Body of pancreas (tissue), 4 donors: Measurements from ENCODE around the gene TMPRSS2. TPM values are rescaled to one million over a fixed set of nuclear protein-coding genes. Genes with fewer than 3 reads are reported as not detected.

Experiments used
- ATAC-seq: fragments of 150-250 bp; one replicate; pipeline ENCODE4 v1.9.1; 2016
- DNase-seq, 4 donors: peaks; one replicate each; pipeline ENCODE4 v3.0.0-alpha.2; 2019
- H3K27ac ChIP-seq, 4 donors: fragments of 200-600 bp; sonication (generic); 1 replicate in 3 of 4; 2 replicates in 1 of 4; pipeline versions ENCODE4 v1.5.1 to v1.6.1; 2016 to 2019; ENCODE audit warnings: mild to moderate bottlenecking in 1 of 4, mixed read lengths in 1 of 4, moderate library complexity in 1 of 4
- H3K27me3 ChIP-seq, 2 donors: fragments of 200-600 bp; sonication (generic); one replicate each; pipeline ENCODE4 v1.6.0; 2016; ENCODE audit warnings: mild to moderate bottlenecking in 1 of 2
- H3K36me3 ChIP-seq, 2 donors: fragments of 200-600 bp; sonication (generic); replicated peaks in 1 of 2; 2 replicates each; pipeline ENCODE4 v1.5.1; 2016; ENCODE audit warnings: low read depth in 2 of 2; ENCODE audit not compliant: insufficient read depth in 1 of 2
- H3K4me1 ChIP-seq: fragments of 200-600 bp; sonication (generic); one replicate; pipeline ENCODE4 v1.6.0; 2016
- H3K4me3 ChIP-seq, 2 donors: fragments of 200-600 bp; sonication (generic); 1 replicate in 1 of 2; 2 replicates in 1 of 2; pipeline ENCODE4 v1.5.1; 2016 to 2019
- H3K9me3 ChIP-seq, 3 donors: fragments of 200-600 bp; sonication (generic); 1 replicate in 2 of 3; 2 replicates in 1 of 3; pipeline ENCODE4 v1.5.1; 2016
- POLR2A ChIP-seq, 3 donors: fragments of 450-650 bp; IDR thresholded peaks; one replicate each; pipeline ENCODE4 v1.6.1; 2016; ENCODE audit warnings: antibody characterized with exemption in 3 of 3, mild to moderate bottlenecking in 2 of 3
- WGBS, 2 donors: methylation state at CpG; one replicate each; pipeline ENCODE4 v1.1.5; 2017; 5-methylcytosine and 5-hydroxymethylcytosine counted together
- intact Hi-C: fragments of 100-400 bp; cut with DNase I; formaldehyde crosslinking; loops from one replicate; pipeline ENCODE4 v1.15.1; 2023
- total RNA-seq, 2 donors: library from RNA; depleted of rRNA; stranded (reverse); fragments of >200 nt; gene quantifications; one replicate each; pipeline ENCODE4 v1.1.0, GENCODE V29; 2016
- TF ChIP-seq, protein P1 (sequence below), 7 experiments: fragments of 450-650 bp in 4 of 7; fragments of 200-600 bp in 3 of 7; sonication (generic) in 3 of 7; IDR thresholded peaks; one replicate each; pipeline ENCODE4 v1.5.1; 2016 to 2019; ENCODE audit warnings: antibody characterized with exemption in 7 of 7

Gene TMPRSS2
- total RNA-seq, 2 donors from 2014 or later, result 45.7 to 60.3 TPM

DNA sequence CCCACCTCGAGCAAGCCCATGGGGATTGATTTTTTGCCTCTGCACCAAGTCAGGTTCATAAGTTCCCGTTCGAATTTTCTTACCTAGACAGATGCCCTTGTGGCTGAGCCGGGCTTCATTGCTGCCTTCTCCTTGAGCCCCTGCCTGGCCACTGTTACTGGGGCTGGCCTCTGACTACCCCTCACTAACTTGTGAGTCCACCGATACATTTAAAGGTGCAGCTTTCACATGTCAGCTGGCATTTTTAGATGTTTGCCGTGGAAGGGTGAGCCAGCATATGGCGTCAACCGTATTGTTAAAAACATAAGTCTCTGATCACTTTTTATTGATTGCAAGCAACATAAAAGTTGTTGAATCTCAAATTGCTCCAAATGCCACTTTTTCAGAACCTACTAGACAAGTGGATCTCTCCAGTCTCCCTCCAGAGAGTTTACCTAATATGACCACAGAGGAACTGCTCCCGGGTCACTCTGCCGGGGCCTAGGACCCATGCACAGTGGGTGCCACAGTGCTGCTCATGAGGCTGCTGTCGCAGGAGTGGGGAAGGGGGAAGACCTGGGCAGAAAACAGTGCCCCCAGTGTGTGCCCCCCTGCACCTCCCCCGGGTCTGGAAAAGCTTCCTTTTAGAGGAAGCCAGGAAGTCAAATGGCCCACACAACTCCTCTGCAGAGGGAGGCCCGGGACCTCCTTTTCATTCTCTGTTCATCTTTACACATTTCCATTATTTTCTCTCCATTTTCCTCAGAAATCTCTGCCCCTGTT lies 63.1 kb downstream of the TMPRSS2 start:
- no peak for TF ChIP-seq POLR2A (IDR thresholded peaks at IDR 0.05)
- TF ChIP-seq, protein P1, sequence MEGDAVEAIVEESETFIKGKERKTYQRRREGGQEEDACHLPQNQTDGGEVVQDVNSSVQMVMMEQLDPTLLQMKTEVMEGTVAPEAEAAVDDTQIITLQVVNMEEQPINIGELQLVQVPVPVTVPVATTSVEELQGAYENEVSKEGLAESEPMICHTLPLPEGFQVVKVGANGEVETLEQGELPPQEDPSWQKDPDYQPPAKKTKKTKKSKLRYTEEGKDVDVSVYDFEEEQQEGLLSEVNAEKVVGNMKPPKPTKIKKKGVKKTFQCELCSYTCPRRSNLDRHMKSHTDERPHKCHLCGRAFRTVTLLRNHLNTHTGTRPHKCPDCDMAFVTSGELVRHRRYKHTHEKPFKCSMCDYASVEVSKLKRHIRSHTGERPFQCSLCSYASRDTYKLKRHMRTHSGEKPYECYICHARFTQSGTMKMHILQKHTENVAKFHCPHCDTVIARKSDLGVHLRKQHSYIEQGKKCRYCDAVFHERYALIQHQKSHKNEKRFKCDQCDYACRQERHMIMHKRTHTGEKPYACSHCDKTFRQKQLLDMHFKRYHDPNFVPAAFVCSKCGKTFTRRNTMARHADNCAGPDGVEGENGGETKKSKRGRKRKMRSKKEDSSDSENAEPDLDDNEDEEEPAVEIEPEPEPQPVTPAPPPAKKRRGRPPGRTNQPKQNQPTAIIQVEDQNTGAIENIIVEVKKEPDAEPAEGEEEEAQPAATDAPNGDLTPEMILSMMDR (IDR thresholded peaks at IDR 0.05), result no peak
- peaks cover 0 to 2% of the 10 kb centered on the region in 2 donors for H3K36me3 ChIP-seq
- H3K4me3 ChIP-seq, result no peak overlapping the region
- WGBS, 2 donors, result 87 to 90% methylated on average over 13 of the region's 13 CpGs
- no peak for DNase-seq
- H3K9me3 ChIP-seq, result no peaks in the 10 kb centered on the region
- intact Hi-C loops, result no loop called here
- H3K27ac ChIP-seq, result no peak overlapping the region
- H3K27me3 ChIP-seq, result no peaks in the 10 kb centered on the region
- H3K4me1 ChIP-seq, result no peaks in the 10 kb centered on the region
- ATAC-seq, result no peak

DNA sequence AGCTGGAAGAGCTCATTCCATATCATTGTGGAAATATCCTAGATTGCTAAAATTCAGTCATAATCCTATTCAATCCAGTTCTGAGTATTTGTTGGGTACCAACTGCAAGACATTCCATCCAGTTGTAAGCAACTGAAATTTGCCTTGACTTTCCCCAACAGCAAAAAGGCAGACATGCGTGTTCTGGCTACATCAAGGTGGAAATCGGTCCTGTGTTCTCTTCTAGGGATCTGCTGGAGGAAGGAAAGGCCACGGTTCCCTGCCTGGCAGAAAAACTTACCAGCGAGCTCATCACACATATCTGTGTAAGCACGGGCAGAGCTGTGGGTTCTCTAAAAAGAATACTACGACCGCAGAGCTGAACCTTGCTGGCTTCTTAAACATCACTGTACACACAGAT lies 64.4 kb downstream of the TMPRSS2 start:
- H3K36me3 ChIP-seq, result peaks cover 0 to 2% of the 10 kb centered on the region in 2 donors
- TF ChIP-seq POLR2A (IDR thresholded peaks at IDR 0.05), result no peak
- TF ChIP-seq, protein P1 (IDR thresholded peaks at IDR 0.05), result no peak
- 84 to 87% methylated on average over 7 of the region's 7 CpGs for WGBS, 2 donors
- ATAC-seq (no peak), DNase-seq (no peak)
- no peaks in the 10 kb centered on the region for H3K27me3 ChIP-seq
- no peak overlapping the region for H3K27ac ChIP-seq
- no peaks in the 10 kb centered on the region for H3K9me3 ChIP-seq
- intact Hi-C loops, result no loop called here
- no peaks in the 10 kb centered on the region for H3K4me1 ChIP-seq
- no peak overlapping the region for H3K4me3 ChIP-seq

DNA sequence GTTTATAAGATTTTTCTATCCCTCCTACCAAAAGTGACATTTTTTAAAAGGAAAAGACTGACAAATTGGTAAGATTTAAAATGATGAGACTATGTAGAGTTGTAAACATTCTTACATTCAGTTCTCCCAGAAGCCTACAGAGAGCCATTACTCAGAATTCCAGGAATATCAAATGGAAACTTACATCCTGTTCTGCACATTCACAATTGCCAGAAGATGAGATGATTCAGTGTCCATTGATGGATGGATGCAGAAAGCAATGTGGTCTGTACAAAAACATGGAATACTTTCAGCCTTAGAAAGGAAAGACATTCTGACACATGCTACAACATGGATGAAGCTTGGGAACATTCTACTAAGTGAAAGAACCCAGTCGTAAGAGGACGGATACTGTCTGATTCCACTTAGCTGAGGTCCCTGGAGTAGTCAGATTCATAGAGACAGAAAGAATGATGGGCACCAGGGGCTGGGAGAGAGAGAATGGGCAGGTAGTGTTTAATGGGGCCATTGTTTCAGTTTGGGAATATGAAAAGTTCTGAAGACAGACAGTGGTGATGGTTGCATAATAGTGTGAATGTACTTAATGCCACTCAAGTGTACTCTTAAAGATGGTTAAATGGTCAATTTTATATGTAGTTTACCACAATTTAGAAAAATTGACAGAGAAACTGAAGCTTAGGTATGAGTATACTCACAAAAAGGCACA lies 65.3 kb downstream of the TMPRSS2 start:
- no peaks in the 10 kb centered on the region for H3K27me3 ChIP-seq
- no peaks in the 10 kb centered on the region for H3K4me1 ChIP-seq
- 77 to 79% methylated on average over 2 of the region's 2 CpGs for WGBS, 2 donors
- H3K27ac ChIP-seq, result no peak overlapping the region
- intact Hi-C loops, result no loop called here
- ATAC-seq (no peak), DNase-seq (no peak)
- peaks cover 0 to 2% of the 10 kb centered on the region in 2 donors for H3K36me3 ChIP-seq
- H3K4me3 ChIP-seq, result no peak overlapping the region
- H3K9me3 ChIP-seq, result no peaks in the 10 kb centered on the region
- no peak for TF ChIP-seq POLR2A (IDR thresholded peaks at IDR 0.05)

DNA sequence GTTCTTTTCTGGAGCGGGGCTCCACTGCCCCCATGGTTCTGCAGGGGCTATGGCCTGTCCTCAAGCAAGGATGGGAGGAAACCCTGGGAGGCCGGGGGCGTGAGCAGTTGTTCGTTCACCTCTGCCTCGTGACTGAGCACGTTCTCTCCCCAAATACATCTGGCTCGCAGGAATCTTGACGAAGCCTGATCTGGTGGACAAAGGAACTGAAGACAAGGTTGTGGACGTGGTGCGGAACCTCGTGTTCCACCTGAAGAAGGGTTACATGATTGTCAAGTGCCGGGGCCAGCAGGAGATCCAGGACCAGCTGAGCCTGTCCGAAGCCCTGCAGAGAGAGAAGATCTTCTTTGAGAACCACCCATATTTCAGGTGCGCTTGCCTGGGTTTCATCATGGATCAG lies 66.4 kb downstream of the TMPRSS2 start:
- no peaks in the 10 kb centered on the region for H3K9me3 ChIP-seq
- H3K4me3 ChIP-seq, result no peak overlapping the region
- H3K27ac ChIP-seq, result no peak overlapping the region
- H3K27me3 ChIP-seq, result no peaks in the 10 kb centered on the region
- TF ChIP-seq, protein P1 (IDR thresholded peaks at IDR 0.05), result no peak
- no peak for TF ChIP-seq POLR2A (IDR thresholded peaks at IDR 0.05)
- intact Hi-C loops, result no loop called here
- ATAC-seq (no peak), DNase-seq (no peak)
- WGBS, 2 donors, result 87 to 96% methylated on average over 14 of the region's 14 CpGs
- peaks cover 0 to 8% of the 10 kb centered on the region in 2 donors for H3K36me3 ChIP-seq
- no peaks in the 10 kb centered on the region for H3K4me1 ChIP-seq

DNA sequence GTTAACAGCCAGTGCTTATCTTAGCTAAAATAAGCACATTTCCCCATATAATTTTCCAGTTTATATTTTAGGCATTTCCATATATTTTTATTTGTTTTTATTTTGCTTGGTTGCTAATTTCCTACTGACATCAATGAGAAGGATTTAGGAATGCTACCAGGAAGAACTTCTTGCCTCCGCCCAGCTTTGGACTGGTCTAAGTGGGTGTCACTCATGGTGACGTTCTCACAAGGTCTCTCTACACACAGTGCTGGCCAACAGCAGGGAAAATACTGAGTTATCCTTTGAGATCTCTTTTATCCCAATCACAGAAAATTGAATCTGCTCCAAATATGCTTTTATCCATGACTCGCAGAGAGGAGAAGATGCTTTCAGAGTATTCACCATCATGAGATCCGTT lies 68.7 kb downstream of the TMPRSS2 start:
- peaks cover 0 to 16% of the 10 kb centered on the region in 2 donors for H3K36me3 ChIP-seq
- ATAC-seq, result no peak

More for the DNA sequence above, 68.7 kb downstream of the TMPRSS2 start:
- H3K27ac ChIP-seq, result no peak overlapping the region
- WGBS, 2 donors, result 79 to 85% methylated on average over 4 of the region's 4 CpGs
- DNase-seq, result no peak
- TF ChIP-seq POLR2A (IDR thresholded peaks at IDR 0.05), result no peak
- TF ChIP-seq, protein P1 (IDR thresholded peaks at IDR 0.05), result no peak
- H3K4me1 ChIP-seq, result no peaks in the 10 kb centered on the region
- intact Hi-C loops, result no loop called here
- no peaks in the 10 kb centered on the region for H3K27me3 ChIP-seq
- H3K9me3 ChIP-seq, result no peaks in the 10 kb centered on the region
- no peak overlapping the region for H3K4me3 ChIP-seq
